HepG2 (cell line): ENCODE results near the gene EHD4. TPM values are rescaled to one million over a fixed set of nuclear protein-coding genes. Genes with fewer than 3 reads are reported as not detected.

Source experiments
- ATAC-seq: fragments of 200-7000 bp; cut with Tn5 transposase; 3 replicates; pipeline ENCODE4 v1.9.1; 2020; ENCODE audit warnings: mild to moderate bottlenecking, moderate library complexity
- BruUV-seq: library from RNA; stranded (reverse); fragments of 400-500 nt; replicated peaks from 2 replicates; lab custom pipeline; 2021; lab: Mats Ljungman, UMichigan
- CTCF ChIA-PET: fragments of 300-600 bp; formaldehyde crosslinking; extraction: SDS; loops from one replicate; lab custom pipeline; 2021; ENCODE audit warnings: low total read pairs, inconsistent platforms, low intra/inter-chr PET ratio; lab: Yijun Ruan, JAX
- POLR2A ChIA-PET: fragments of 350-600 bp; sonication (Branson Sonifier 250); formaldehyde crosslinking; loops from one replicate; lab custom pipeline; 2020; ENCODE audit warnings: antibody characterized with exemption, inconsistent platforms; lab: Yijun Ruan, JAX
- DNase-seq: peaks from one replicate; pipeline ENCODE4 v3.0.0-alpha.2; 2015; ENCODE audit warnings: low spot score
- FAIRE-seq: peaks from 3 replicates; lab custom pipeline; 2011; peaks lifted over from hg19 to GRCh38; lab: Jason Lieb, UNC
- H2AFZ ChIP-seq: one replicate; pipeline ENCODE4 v1.6.1; 2011; ENCODE audit warnings: low read length, inconsistent platforms
- H3K27ac ChIP-seq: fragments of 300-600 bp; 3 replicates; pipeline ENCODE4 v1.8.0; 2011; ENCODE audit warnings: mixed run types, mild to moderate bottlenecking, mixed read lengths, low read length, inconsistent platforms; ENCODE audit not compliant: insufficient read depth; ENCODE audit errors: extremely low read length
- H3K27me3 ChIP-seq, 2 experiments: fragments of 200-600 bp in 1 of 2; 2 replicates in 1 of 2; 3 replicates in 1 of 2; pipeline versions ENCODE4 v1.6.0 to v1.8.0; 2011; ENCODE audit warnings: low read length in 2 of 2, mild to moderate bottlenecking in 2 of 2, moderate library complexity in 2 of 2, inconsistent platforms in 1 of 2; ENCODE audit not compliant: insufficient read depth in 2 of 2, control insufficient read depth in 1 of 2
- H3K36me3 ChIP-seq, 2 experiments: fragments of 200-600 bp in 1 of 2; replicated peaks in 1 of 2; 2 replicates in 1 of 2; 3 replicates in 1 of 2; pipeline versions ENCODE4 v1.5.1 to v1.8.0; 2011; ENCODE audit warnings: low read length in 2 of 2, inconsistent platforms in 1 of 2; ENCODE audit not compliant: insufficient read depth in 2 of 2, control insufficient read depth in 1 of 2
- H3K4me1 ChIP-seq: 2 replicates; pipeline ENCODE4 v1.5.1; 2012; ENCODE audit warnings: low read length, inconsistent platforms; ENCODE audit not compliant: insufficient read depth
- H3K4me2 ChIP-seq: 2 replicates; pipeline ENCODE4 v1.6.0; 2011; ENCODE audit warnings: low read depth, low read length, inconsistent platforms
- H3K4me3 ChIP-seq, 3 experiments: fragments of 200-600 bp in 1 of 3; sonication (generic), shearing (Covaris generic) in 1 of 3; replicated peaks in 1 of 3; 2 replicates each; pipeline ENCODE4 v1.5.1; 2011 to 2016; ENCODE audit warnings: low read length in 3 of 3, inconsistent platforms in 2 of 3, low read depth in 2 of 3, mild to moderate bottlenecking in 2 of 3, control low read depth in 1 of 3, mixed read lengths in 1 of 3; ENCODE audit not compliant: insufficient read depth in 1 of 3
- H3K79me2 ChIP-seq: one replicate; pipeline ENCODE4 v1.6.1; 2011; ENCODE audit warnings: low read length, inconsistent platforms; ENCODE audit not compliant: insufficient read depth
- H3K9ac ChIP-seq: 2 replicates; pipeline ENCODE4 v1.6.0; 2011; ENCODE audit warnings: mild to moderate bottlenecking, low read depth, low read length, inconsistent platforms; ENCODE audit not compliant: insufficient read depth
- H3K9me3 ChIP-seq: 2 replicates; pipeline ENCODE4 v1.5.1; 2012; ENCODE audit warnings: mild to moderate bottlenecking, low read length
- H4K20me1 ChIP-seq: 2 replicates; pipeline ENCODE4 v1.6.0; 2011; ENCODE audit warnings: inconsistent platforms, mild to moderate bottlenecking, low read length, moderate library complexity; ENCODE audit not compliant: insufficient read depth
- KDM5A ChIP-seq: fragments of 200-600 bp; sonication (generic); IDR thresholded peaks from 2 replicates; pipeline ENCODE4 v1.7.0; 2018; ENCODE audit warnings: antibody characterized with exemption, mild to moderate bottlenecking, low read length, borderline replicate concordance
- NR2F1 ChIP-seq, 2 experiments: fragments of 450-650 bp in 1 of 2; formaldehyde crosslinking in 1 of 2; IDR thresholded peaks; 2 replicates each; pipeline versions ENCODE4 v1.5.0 to v1.6.1; 2016 to 2020; ENCODE audit warnings: mild to moderate bottlenecking in 1 of 2, missing compliant biosample characterization in 1 of 2, missing genetic modification reagents in 1 of 2, moderate library complexity in 1 of 2
- PAWR ChIP-seq: sonication (generic); formaldehyde crosslinking; IDR thresholded peaks from 2 replicates; pipeline ENCODE4 v1.4.0; 2020; ENCODE audit warnings: missing genetic modification reagents, mild to moderate bottlenecking, borderline replicate concordance
- PCBP2 ChIP-seq: fragments of 200-400 bp; formaldehyde crosslinking; optimal IDR thresholded peaks from 2 replicates; pipeline ENCODE3; 2018; ENCODE audit warnings: low read length, low read depth; ENCODE audit not compliant: poor library complexity, severe bottlenecking
- PRDM15 ChIP-seq: sonication (generic); formaldehyde crosslinking; IDR thresholded peaks from 2 replicates; pipeline ENCODE4 v1.4.0; 2020; ENCODE audit warnings: missing genetic modification reagents
- SP4 ChIP-seq: sonication (generic); formaldehyde crosslinking; IDR thresholded peaks from 2 replicates; pipeline ENCODE4 v1.8.1; 2023; ENCODE audit warnings: mild to moderate bottlenecking, missing genetic modification reagents
- TEAD3 ChIP-seq: optimal IDR thresholded peaks from 2 replicates; pipeline ENCODE3; 2016; ENCODE audit warnings: borderline replicate concordance
- ZBTB38 ChIP-seq: sonication (generic); formaldehyde crosslinking; IDR thresholded peaks from 2 replicates; pipeline ENCODE4 v1.5.1; 2020; ENCODE audit warnings: mild to moderate bottlenecking, missing genetic modification reagents
- ZC3H13 ChIP-seq: sonication (generic); formaldehyde crosslinking; IDR thresholded peaks from 2 replicates; pipeline ENCODE4 v1.8.1; 2023; ENCODE audit warnings: mild to moderate bottlenecking, missing genetic modification reagents, moderate library complexity
- ZNF709 ChIP-seq: sonication (generic); formaldehyde crosslinking; IDR thresholded peaks from 2 replicates; pipeline ENCODE4 v1.5.0; 2020; ENCODE audit warnings: mild to moderate bottlenecking, missing genetic modification reagents
- ZNF788 ChIP-seq: sonication (generic); formaldehyde crosslinking; IDR thresholded peaks from 2 replicates; pipeline ENCODE4 v1.5.0; 2020; ENCODE audit warnings: mild to moderate bottlenecking, missing genetic modification reagents, borderline replicate concordance
- ZNF792 ChIP-seq: IDR thresholded peaks from 2 replicates; pipeline ENCODE4 v1.6.1; 2016
- ZSCAN29 ChIP-seq: sonication (generic); formaldehyde crosslinking; conservative IDR thresholded peaks from 2 replicates; pipeline ENCODE4 v1.4.0; 2020; ENCODE audit warnings: mild to moderate bottlenecking, missing genetic modification reagents
- WGBS: methylation state at CpG from one replicate; pipeline ENCODE4 v1.1.6; 2017; ENCODE audit warnings: low lambda C conversion rate; 5-methylcytosine and 5-hydroxymethylcytosine counted together
- in situ Hi-C: cut with HindIII; loops from 2 replicates; pipeline ENCODE4 v1.10.0; 2017; ENCODE audit warnings: low pct_unique_long_range_greater_than_20kb; ENCODE audit not compliant: extremely low pct_ligation_motif_present
- intact Hi-C: fragments of 100-400 bp; cut with micrococcal nuclease; formaldehyde crosslinking; loops from one replicate; pipeline ENCODE4 v1.10.0; 2022; ENCODE audit not compliant: unreplicated experiment
- polyA plus RNA-seq, 8 experiments: library from polyadenylated mRNA; depleted of rRNA in 3 of 8; stranded (reverse) in 7 of 8; unstranded in 1 of 8; fragments of >200 nt; fragmentation: Illumina TruSeq in 4 of 8; extraction: Trizol in 4 of 8; gene quantifications; 2 replicates each; pipeline versions ENCODE4 v1.2.1 to v1.2.3, GENCODE V29; 2011 to 2016; ENCODE audit warnings: low read depth in 4 of 8, missing spikeins in 1 of 8, mixed read lengths in 1 of 8; ENCODE audit not compliant: insufficient read depth in 1 of 8
- total RNA-seq, 5 experiments: library from RNA; depleted of rRNA; stranded (reverse); fragments of >200 nt; fragmentation: Illumina TruSeq; extraction: Trizol; gene quantifications; 2 replicates each; pipeline ENCODE4 v1.2.3, GENCODE V29; 2016; ENCODE audit warnings: low read depth in 1 of 5
- TF ChIP-seq, protein P1 (sequence below): sonication (generic); formaldehyde crosslinking; IDR thresholded peaks from 2 replicates; pipeline ENCODE4 v1.9.0; 2021; ENCODE audit warnings: missing genetic modification reagents, mild to moderate bottlenecking, borderline replicate concordance
- TF ChIP-seq, protein P2 (sequence below): IDR thresholded peaks from 2 replicates; pipeline ENCODE4 v1.6.1; 2012; ENCODE audit warnings: inconsistent platforms
- TF ChIP-seq, protein P3 (sequence below): sonication (generic); formaldehyde crosslinking; IDR thresholded peaks from 2 replicates; pipeline ENCODE4 v1.5.1; 2020; ENCODE audit warnings: mild to moderate bottlenecking, moderate library complexity, missing genetic modification reagents

The EHD4 gene
- total and polyA plus RNA-seq, 2 of the 13 experiments (the other 11 are each of a cell fraction or from before 2014, with no cell fraction given): 3.1 to 4.8 TPM

DNA sequence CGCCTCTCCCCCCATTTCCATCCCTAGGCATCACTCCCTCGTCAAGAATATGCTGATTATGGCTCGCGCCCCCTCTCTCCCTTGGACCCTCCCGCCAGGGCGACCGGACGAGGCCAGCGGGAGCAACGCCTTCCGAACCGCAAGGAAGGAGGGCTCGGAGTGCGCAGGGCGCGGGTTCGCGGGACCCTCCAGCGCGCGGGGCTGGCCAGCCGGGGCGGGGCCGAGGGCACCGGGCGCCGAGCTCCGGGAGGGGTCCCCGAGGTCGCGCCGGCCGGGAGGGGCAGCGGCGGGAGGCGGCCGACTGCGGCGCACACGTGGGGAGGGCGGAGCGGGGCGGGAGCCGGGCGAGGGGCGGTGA is 483 bp downstream of the EHD4 start (continued):
- TF ChIP-seq, protein P1, sequence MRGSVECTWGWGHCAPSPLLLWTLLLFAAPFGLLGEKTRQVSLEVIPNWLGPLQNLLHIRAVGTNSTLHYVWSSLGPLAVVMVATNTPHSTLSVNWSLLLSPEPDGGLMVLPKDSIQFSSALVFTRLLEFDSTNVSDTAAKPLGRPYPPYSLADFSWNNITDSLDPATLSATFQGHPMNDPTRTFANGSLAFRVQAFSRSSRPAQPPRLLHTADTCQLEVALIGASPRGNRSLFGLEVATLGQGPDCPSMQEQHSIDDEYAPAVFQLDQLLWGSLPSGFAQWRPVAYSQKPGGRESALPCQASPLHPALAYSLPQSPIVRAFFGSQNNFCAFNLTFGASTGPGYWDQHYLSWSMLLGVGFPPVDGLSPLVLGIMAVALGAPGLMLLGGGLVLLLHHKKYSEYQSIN (CRISPR knock-in tag): no peak
- no peak for TF ChIP-seq KDM5A
- TF ChIP-seq PCBP2: no peak
- TF ChIP-seq ZNF709 (CRISPR knock-in tag): 0 out of 2 replicates have a peak, but pooled peaks have one; percentile 35
- no peak for TF ChIP-seq ZSCAN29
- TF ChIP-seq, protein P2, sequence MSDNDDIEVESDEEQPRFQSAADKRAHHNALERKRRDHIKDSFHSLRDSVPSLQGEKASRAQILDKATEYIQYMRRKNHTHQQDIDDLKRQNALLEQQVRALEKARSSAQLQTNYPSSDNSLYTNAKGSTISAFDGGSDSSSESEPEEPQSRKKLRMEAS: peak; percentile 48; the same call in 1 of the 2 replicates
- 0 out of 2 replicates have a peak, but pooled peaks have one; percentile 25 for TF ChIP-seq ZC3H13
- no peak for TF ChIP-seq NR2F1 (CRISPR knock-in tag; IDR thresholded peaks at IDR 0.05)
- TF ChIP-seq ZBTB38 (CRISPR knock-in tag): 0 out of 2 replicates have a peak, but pooled peaks have one; percentile 4

DNA sequence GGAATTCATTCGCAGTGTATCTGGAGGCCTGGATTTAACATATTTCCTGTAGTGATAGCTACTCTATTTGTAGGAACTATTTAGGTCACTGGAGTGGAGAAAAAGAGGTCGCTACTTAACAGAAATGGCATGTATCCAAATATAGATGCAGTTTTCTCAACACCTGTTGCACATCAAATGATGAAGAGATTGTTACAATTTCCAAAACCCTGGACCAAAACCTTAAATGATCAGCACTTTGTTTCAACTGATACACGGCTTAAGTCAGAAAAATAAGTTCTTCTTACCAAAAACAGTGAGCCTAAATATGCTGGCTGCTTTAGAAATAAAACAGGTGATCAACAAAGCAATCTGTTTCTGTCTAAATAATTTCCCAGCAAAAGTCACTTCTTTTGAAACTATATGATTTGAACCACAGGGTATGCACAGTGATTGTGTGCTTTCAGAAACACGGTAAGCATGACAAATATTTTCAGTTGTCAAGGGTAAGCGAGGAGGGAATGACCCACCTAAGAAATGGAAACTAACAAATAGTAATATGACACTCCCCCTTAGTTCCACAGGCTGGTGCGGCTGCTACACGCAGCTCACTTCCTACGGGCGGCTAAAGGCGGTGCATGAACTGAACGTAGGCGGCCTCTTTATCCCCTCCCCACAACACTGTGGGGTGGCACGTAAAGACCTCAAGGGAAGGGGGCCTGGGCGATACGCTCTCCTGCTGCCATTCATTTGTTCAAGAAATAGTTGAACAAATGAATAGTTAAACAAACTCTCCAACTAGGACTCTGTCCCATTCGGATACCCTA is 1.1 kb downstream of the EHD4 start:
- Histone ChIP-seq H3K9ac (peak overlapping the region; percentile 78; the same call in 1 of the 2 replicates), H3K4me1 (peaks cover 34% of the 10 kb centered on the region), H3K36me3 (no peaks in the 10 kb centered on the region), H2AFZ (no peak overlapping the region), H4K20me1 (no peaks in the 10 kb centered on the region), H3K27ac (no peak overlapping the region), H3K4me3 (peak overlapping the region; percentile 74 to 92 (median 82)), H3K9me3 (no peaks in the 10 kb centered on the region), H3K27me3 (no peaks in the 10 kb centered on the region), H3K4me2 (peak overlapping the region; percentile 93), H3K79me2 (no peaks in the 10 kb centered on the region)
- BruUV-seq: TSS peak; percentile 59
- FAIRE-seq (peak; percentile 71), DNase-seq (peak; percentile 61), ATAC-seq (peak; percentile 63)
- CTCF ChIA-PET: no interaction called here
- POLR2A ChIA-PET: interaction anchor here (1.1 to 2.2 kb wide), 3 partner anchors 10 to 18 kb away, joined by 3 to 27 read pairs (median 9); no protein-coding TSS in a partner anchor
- WGBS: 34% methylated on average over 6 of the region's 16 CpGs
- intact Hi-C loops (loop anchor here (5.0 kb wide), 1 partner anchor 44 kb away; no protein-coding TSS in a partner anchor), in situ Hi-C loops (no loop called here)
- TF ChIP-seq PAWR (CRISPR knock-in tag) (no peak), ZNF792 (CRISPR knock-in tag) (no peak), SP4 (CRISPR knock-in tag) (no peak), PRDM15 (no peak), ZNF788 (CRISPR knock-in tag) (no peak), TEAD3 (CRISPR knock-in tag) (peak; percentile 23)
- TF ChIP-seq, protein P3, sequence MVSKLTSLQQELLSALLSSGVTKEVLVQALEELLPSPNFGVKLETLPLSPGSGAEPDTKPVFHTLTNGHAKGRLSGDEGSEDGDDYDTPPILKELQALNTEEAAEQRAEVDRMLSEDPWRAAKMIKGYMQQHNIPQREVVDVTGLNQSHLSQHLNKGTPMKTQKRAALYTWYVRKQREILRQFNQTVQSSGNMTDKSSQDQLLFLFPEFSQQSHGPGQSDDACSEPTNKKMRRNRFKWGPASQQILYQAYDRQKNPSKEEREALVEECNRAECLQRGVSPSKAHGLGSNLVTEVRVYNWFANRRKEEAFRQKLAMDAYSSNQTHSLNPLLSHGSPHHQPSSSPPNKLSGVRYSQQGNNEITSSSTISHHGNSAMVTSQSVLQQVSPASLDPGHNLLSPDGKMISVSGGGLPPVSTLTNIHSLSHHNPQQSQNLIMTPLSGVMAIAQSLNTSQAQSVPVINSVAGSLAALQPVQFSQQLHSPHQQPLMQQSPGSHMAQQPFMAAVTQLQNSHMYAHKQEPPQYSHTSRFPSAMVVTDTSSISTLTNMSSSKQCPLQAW: peak; percentile 49; the same call in 1 of the 2 replicates
